Keratinocyte (primary cell): ENCODE measurements around the gene CLSTN2. TPM values are rescaled to one million over a fixed set of nuclear protein-coding genes. Genes with fewer than 3 reads are reported as not detected.

ENCODE experiments used
- DNase-seq: peaks from one replicate; pipeline ENCODE4 v3.0.0-alpha.2; 2011; ENCODE audit warnings: low read depth, missing footprints, low spot score
- FAIRE-seq: peaks from 2 replicates; lab custom pipeline; 2011; peaks lifted over from hg19 to GRCh38; lab: Jason Lieb, UNC
- H2AFZ ChIP-seq: 2 replicates; pipeline ENCODE4 v1.6.0; 2012; ENCODE audit warnings: low read length, control low read depth, inconsistent platforms; ENCODE audit not compliant: control insufficient read depth
- H3K27ac ChIP-seq: 2 replicates; pipeline ENCODE4 v1.5.1; 2011; ENCODE audit warnings: low read length; ENCODE audit not compliant: control insufficient read depth, insufficient read depth
- H3K27me3 ChIP-seq: 3 replicates; pipeline ENCODE4 v1.6.0; 2011; ENCODE audit warnings: low read length; ENCODE audit not compliant: control insufficient read depth, insufficient read depth; ENCODE audit errors: extremely low read depth
- H3K36me3 ChIP-seq, 2 experiments: 2 replicates in 1 of 2; 3 replicates in 1 of 2; pipeline ENCODE4 v1.5.1; 2011; ENCODE audit warnings: low read length in 2 of 2, mild to moderate bottlenecking in 1 of 2; ENCODE audit not compliant: control insufficient read depth in 2 of 2, insufficient read depth in 2 of 2; ENCODE audit errors: extremely low read depth in 1 of 2
- H3K4me1 ChIP-seq: 3 replicates; pipeline ENCODE4 v1.5.1; 2011; ENCODE audit warnings: low read length; ENCODE audit not compliant: control insufficient read depth, insufficient read depth; ENCODE audit errors: extremely low read depth
- H3K4me2 ChIP-seq: 3 replicates; pipeline ENCODE4 v1.6.0; 2011; ENCODE audit warnings: low read depth, low read length; ENCODE audit not compliant: control insufficient read depth, insufficient read depth; ENCODE audit errors: extremely low read depth
- H3K4me3 ChIP-seq, 3 experiments: fragments of 200-600 bp in 1 of 3; sonication (generic) in 1 of 3; 2 replicates in 2 of 3; 3 replicates in 1 of 3; pipeline ENCODE4 v1.5.1; 2011 to 2016; ENCODE audit warnings: low read length in 3 of 3, mild to moderate bottlenecking in 3 of 3, control low read depth in 2 of 3, inconsistent platforms in 1 of 3, low read depth in 1 of 3, mixed read lengths in 1 of 3, mixed run types in 1 of 3, moderate library complexity in 1 of 3; ENCODE audit not compliant: control insufficient read depth in 2 of 3, insufficient read depth in 2 of 3; ENCODE audit errors: extremely low read depth in 1 of 3
- H3K79me2 ChIP-seq: 2 replicates; pipeline ENCODE4 v1.6.0; 2012; ENCODE audit warnings: low read length; ENCODE audit not compliant: control insufficient read depth, insufficient read depth
- H3K9ac ChIP-seq: 3 replicates; pipeline ENCODE4 v1.6.0; 2011; ENCODE audit warnings: low read length; ENCODE audit not compliant: control insufficient read depth, insufficient read depth; ENCODE audit errors: extremely low read depth
- H3K9me1 ChIP-seq: 3 replicates; pipeline ENCODE4 v1.6.0; 2011; ENCODE audit warnings: low read length; ENCODE audit not compliant: control insufficient read depth, insufficient read depth; ENCODE audit errors: extremely low read depth
- H3K9me3 ChIP-seq: 2 replicates; pipeline ENCODE4 v1.5.1; 2012; ENCODE audit warnings: low read depth, low read length; ENCODE audit not compliant: control insufficient read depth
- H4K20me1 ChIP-seq: 3 replicates; pipeline ENCODE4 v1.6.0; 2011; ENCODE audit warnings: low read length; ENCODE audit not compliant: control insufficient read depth, insufficient read depth; ENCODE audit errors: extremely low read depth
- EZH2 ChIP-seq: IDR thresholded peaks from one replicate; pipeline ENCODE4 v1.6.1; 2012; ENCODE audit warnings: inconsistent platforms, mild to moderate bottlenecking, low read length, moderate library complexity
- dilution Hi-C: fragments of 300-500 bp; cut with MboI; formaldehyde crosslinking; loops from one replicate; pipeline ENCODE4 v1.7.0; 2020; ENCODE audit warnings: low sequenced_read_pairs; ENCODE audit not compliant: extremely low pct_ligation_motif_present
- polyA minus RNA-seq, 3 experiments: library from RNA; depleted of rRNA, polyadenylated mRNA; stranded (reverse); fragments of >200 nt; gene quantifications; 1 replicate in 1 of 3; 2 replicates in 1 of 3; 3 replicates in 1 of 3; pipeline ENCODE4 v1.2.3, GENCODE V29; 2011
- polyA plus RNA-seq, 5 experiments: library from polyadenylated mRNA; depleted of rRNA in 3 of 5; stranded (reverse) in 3 of 5; stranded (forward) in 1 of 5; unstranded in 1 of 5; fragments of >200 nt; gene quantifications; 1 replicate in 1 of 5; 2 replicates in 3 of 5; 3 replicates in 1 of 5; pipeline versions ENCODE4 v1.2.1 to v1.2.3, GENCODE V29; 2011 to 2012; ENCODE audit warnings: missing spikeins in 2 of 5, low read depth in 1 of 5, low replicate concordance in 1 of 5
- TF ChIP-seq, protein P1 (sequence below), 3 experiments: IDR thresholded peaks in 1 of 3; conservative IDR thresholded peaks in 1 of 3; optimal IDR thresholded peaks in 1 of 3; 2 replicates in 2 of 3; 3 replicates in 1 of 3; pipeline versions ENCODE3 to v1.5.1; 2011; ENCODE audit warnings: low read length in 3 of 3, mild to moderate bottlenecking in 3 of 3, moderate library complexity in 2 of 3, control low read depth in 1 of 3, inconsistent platforms in 1 of 3; ENCODE audit not compliant: insufficient read depth in 2 of 3; ENCODE audit errors: extremely low read depth in 1 of 3

The CLSTN2 gene
- polyA plus RNA-seq (0.09 to 0.17 TPM (median 0.10 TPM) in 3 replicates), polyA minus RNA-seq (0.07 to 1.1 TPM (median 0.32 TPM) in 3 replicates)
- 0.09 TPM for polyA plus RNA-seq (2011; ENCODE audit: low read depth)
- polyA plus RNA-seq (2011; cell fraction: cytosol; rRNA removed): 0.05 and 0.17 TPM in 2 replicates
- polyA plus RNA-seq (2011; cell fraction: nucleus; rRNA removed): 0.37 TPM in 2 replicates
- polyA plus RNA-seq (2012; ENCODE audit: low replicate concordance): 0.07 and 0.13 TPM in 2 replicates
- 0.19 TPM for polyA minus RNA-seq (2011; cell fraction: cytosol; rRNA and poly(A)+ RNA removed)
- 0.42 and 0.78 TPM in 2 replicates for polyA minus RNA-seq (2011; cell fraction: nucleus; rRNA and poly(A)+ RNA removed)

DNA sequence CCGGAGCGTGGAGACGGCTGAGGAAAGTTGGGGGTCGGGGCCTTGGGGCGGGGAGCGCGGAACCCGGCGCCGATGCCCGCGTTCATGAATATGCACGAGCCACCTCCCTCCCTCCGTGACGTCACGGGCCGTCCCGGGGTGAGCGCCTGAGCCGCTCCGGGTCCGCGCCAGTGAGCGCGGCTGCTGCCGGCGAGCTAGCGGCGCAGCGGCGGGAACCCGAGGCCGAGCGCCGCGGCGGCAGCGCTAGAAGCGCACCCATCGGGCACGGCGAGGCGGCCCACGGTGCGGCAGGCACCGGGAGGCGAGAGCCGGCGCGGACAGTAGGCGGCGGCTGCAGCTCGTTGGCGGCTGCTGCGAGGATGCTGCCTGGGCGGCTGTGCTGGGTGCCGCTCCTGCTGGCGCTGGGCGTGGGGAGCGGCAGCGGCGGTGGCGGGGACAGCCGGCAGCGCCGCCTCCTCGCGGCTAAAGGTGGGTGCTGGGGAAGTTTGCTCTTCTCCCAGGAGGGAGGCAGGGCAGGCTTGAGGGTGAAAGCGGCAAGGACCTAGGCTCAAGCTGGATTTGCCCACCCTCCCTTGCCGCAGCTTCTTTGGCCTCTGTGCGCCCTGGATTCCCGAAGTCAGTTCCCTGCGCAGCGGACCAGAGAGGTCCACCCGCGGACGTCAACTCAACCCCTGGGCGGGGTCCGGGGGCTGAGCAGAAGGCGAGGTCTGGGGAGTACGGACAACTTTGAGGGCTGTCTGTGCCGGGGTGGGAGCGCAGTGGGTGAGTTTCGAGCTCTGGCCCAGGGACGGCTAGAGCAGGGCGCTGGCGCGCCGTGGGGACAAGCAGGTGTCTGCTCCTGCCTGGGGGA lies at the start of gene CLSTN2:
Gene CLSTN2 (plus strand): TSS at position 170 of the 850 bp plus-strand sequence.
- Histone ChIP-seq H3K9me3 (no peaks in the 10 kb centered on the region), H3K27me3 (peaks cover 26% of the 10 kb centered on the region), H3K4me2 (peak within 1 kb of the TSS; percentile 80), H3K36me3 (no peaks in the 10 kb centered on the region), H3K27ac (no peak within 1 kb of the TSS), H3K9ac (no peak within 1 kb of the TSS), H3K79me2 (no peaks in the 10 kb centered on the region), H3K4me3 (peak within 1 kb of the TSS; percentile 47 to 59 (median 57)), H2AFZ (peak within 1 kb of the TSS; percentile 62), H4K20me1 (no peaks in the 10 kb centered on the region), H3K9me1 (no peaks in the 10 kb centered on the region), H3K4me1 (no peaks in the 10 kb centered on the region)
- TF ChIP-seq EZH2: peak; percentile 77
- TF ChIP-seq, protein P1, sequence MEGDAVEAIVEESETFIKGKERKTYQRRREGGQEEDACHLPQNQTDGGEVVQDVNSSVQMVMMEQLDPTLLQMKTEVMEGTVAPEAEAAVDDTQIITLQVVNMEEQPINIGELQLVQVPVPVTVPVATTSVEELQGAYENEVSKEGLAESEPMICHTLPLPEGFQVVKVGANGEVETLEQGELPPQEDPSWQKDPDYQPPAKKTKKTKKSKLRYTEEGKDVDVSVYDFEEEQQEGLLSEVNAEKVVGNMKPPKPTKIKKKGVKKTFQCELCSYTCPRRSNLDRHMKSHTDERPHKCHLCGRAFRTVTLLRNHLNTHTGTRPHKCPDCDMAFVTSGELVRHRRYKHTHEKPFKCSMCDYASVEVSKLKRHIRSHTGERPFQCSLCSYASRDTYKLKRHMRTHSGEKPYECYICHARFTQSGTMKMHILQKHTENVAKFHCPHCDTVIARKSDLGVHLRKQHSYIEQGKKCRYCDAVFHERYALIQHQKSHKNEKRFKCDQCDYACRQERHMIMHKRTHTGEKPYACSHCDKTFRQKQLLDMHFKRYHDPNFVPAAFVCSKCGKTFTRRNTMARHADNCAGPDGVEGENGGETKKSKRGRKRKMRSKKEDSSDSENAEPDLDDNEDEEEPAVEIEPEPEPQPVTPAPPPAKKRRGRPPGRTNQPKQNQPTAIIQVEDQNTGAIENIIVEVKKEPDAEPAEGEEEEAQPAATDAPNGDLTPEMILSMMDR (optimal IDR thresholded peaks at IDR 0.05 in 1 of 3, IDR thresholded peaks at IDR 0.05 in 1 of 3, conservative IDR thresholded peaks at IDR 0.05 in 1 of 3; ENCODE audit: extremely low read depth in 1 of 3, insufficient read depth in 2 of 3, low read length in 3 of 3): peak in 2 of 3 experiments; percentile 14 to 37
- DNase-seq: no peak
- dilution Hi-C loops: no loop called here
- no peak for FAIRE-seq

DNA sequence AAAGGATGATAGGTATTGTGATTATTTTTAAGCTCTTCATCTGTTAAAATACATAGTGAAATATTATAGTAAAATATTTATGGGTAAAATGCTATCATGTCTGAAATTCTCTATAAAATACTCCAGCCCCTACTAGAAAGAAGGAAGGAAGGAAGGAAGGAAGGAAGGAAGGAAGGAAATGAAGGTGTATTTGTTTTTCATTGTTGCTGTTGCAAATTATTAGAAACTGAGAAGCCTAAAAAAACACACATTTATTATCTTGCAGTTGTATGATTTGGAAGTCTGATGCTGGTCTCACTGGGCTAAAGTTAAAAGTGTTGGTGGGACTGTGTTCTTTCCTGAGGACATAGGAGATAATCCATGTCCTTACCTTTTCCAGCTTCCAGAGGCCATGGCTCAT lies 47.6 kb upstream of the CLSTN2 start:
- Histone ChIP-seq H3K9ac (no peak overlapping the region), H4K20me1 (no peaks in the 10 kb centered on the region), H3K4me1 (peaks cover 3% of the 10 kb centered on the region), H3K9me1 (no peaks in the 10 kb centered on the region), H3K27ac (no peak overlapping the region), H3K4me2 (no peak overlapping the region), H3K9me3 (no peaks in the 10 kb centered on the region), H3K79me2 (no peaks in the 10 kb centered on the region), H3K4me3 (no peak overlapping the region), H3K36me3 (no peaks in the 10 kb centered on the region), H2AFZ (no peak overlapping the region), H3K27me3 (no peaks in the 10 kb centered on the region)
- dilution Hi-C loops: no loop called here
- TF ChIP-seq, protein P1 (optimal IDR thresholded peaks at IDR 0.05 in 1 of 3, IDR thresholded peaks at IDR 0.05 in 1 of 3, conservative IDR thresholded peaks at IDR 0.05 in 1 of 3; ENCODE audit: extremely low read depth in 1 of 3, insufficient read depth in 2 of 3, low read length in 3 of 3): no peak
- TF ChIP-seq EZH2: no peak
- DNase-seq (no peak), FAIRE-seq (no peak)
